Glomerular visceral epithelial cell (primary cell): ENCODE measurements around the gene FZD2.
A peak's percentile ranks its signal among the peaks of the same experiment; 100 is the strongest.
"Not testable (repeated sequence)": the region's sequence is repeated elsewhere in the genome, so short reads cannot be mapped to it uniquely, and the experiment has no call there.

Source experiments
- DNase-seq: peaks from one replicate; pipeline ENCODE4 v3.0.0-alpha.2; 2016; ENCODE audit errors: extremely low spot score

The FZD2 gene

GRCh38 chr17:44546671-44547606 lies 10.3 kb upstream of the FZD2 start:
- peak; percentile 15 for DNase-seq

- DNase-seq = no peak
Measured at GRCh38 chr17:44547625-44548267, 9.5 kb upstream of the FZD2 start.

- no peak for DNase-seq
Measured at GRCh38 chr17:44548376-44549230, 8.7 kb upstream of the FZD2 start.

- no peak for DNase-seq
Measured at GRCh38 chr17:44549686-44550085, 7.6 kb upstream of the FZD2 start.

- DNase-seq = no peak
Measured at GRCh38 chr17:44552361-44552760, 4.9 kb upstream of the FZD2 start.

GRCh38 chr17:44555099-44555498 lies 2.2 kb upstream of the FZD2 start:
- no peak for DNase-seq

GRCh38 chr17:44556166-44556831 lies 985 bp upstream of the FZD2 start:
- DNase-seq = peak; percentile 56

- DNase-seq = peak; percentile 67
Measured at GRCh38 chr17:44557651-44558285, 484 bp downstream of the FZD2 start.

GRCh38 chr17:44558334-44558709 lies 1.0 kb downstream of the FZD2 start:
- no peak for DNase-seq

GRCh38 chr17:44558710-44559633 lies 1.7 kb downstream of the FZD2 start:
- DNase-seq = no peak

GRCh38 chr17:44559634-44560554 lies 2.6 kb downstream of the FZD2 start:
- no peak for DNase-seq

- no peak for DNase-seq
Measured at GRCh38 chr17:44561237-44561623, 3.9 kb downstream of the FZD2 start.

GRCh38 chr17:44564429-44564828 lies 7.1 kb downstream of the FZD2 start:
- DNase-seq = no peak

GRCh38 chr17:44565866-44566443 lies 8.7 kb downstream of the FZD2 start:
- DNase-seq = no peak

GRCh38 chr17:44568311-44568944 lies 11.1 kb downstream of the FZD2 start:
- not testable (repeated sequence) for DNase-seq

- peak; percentile 56 for DNase-seq
Measured at GRCh38 chr17:44568945-44569858, 11.9 kb downstream of the FZD2 start.

GRCh38 chr17:44572801-44573200 lies 15.5 kb downstream of the FZD2 start:
- no peak for DNase-seq
